DND-41 (cell line): ENCODE results near the gene SKIDA1.

ENCODE experiments used
- ATAC-seq: fragments of 200-7000 bp; cut with Tn5 transposase; 3 replicates; pipeline ENCODE4 v1.9.1; 2021; ENCODE audit warnings: low read depth; ENCODE audit not compliant: insufficient read depth
- DNase-seq: peaks from one replicate; pipeline ENCODE4 v3.0.0-alpha.2; 2020
- H2AFZ ChIP-seq: 2 replicates; pipeline ENCODE4 v1.6.0; 2012; ENCODE audit warnings: low read depth, low read length
- H3K27ac ChIP-seq: 2 replicates; pipeline ENCODE4 v1.5.1; 2012; ENCODE audit warnings: low read length, inconsistent platforms
- H3K27me3 ChIP-seq: fragments of 200-600 bp; sonication (generic); 2 replicates; pipeline ENCODE4 v1.6.0; 2012; ENCODE audit warnings: low read length, mild to moderate bottlenecking, inconsistent platforms; ENCODE audit not compliant: insufficient read depth, poor library complexity
- H3K36me3 ChIP-seq: 2 replicates; pipeline ENCODE4 v1.5.1; 2012; ENCODE audit warnings: low read length, inconsistent platforms; ENCODE audit not compliant: insufficient read depth
- H3K4me1 ChIP-seq: 2 replicates; pipeline ENCODE4 v1.5.1; 2012; ENCODE audit warnings: mild to moderate bottlenecking, low read length; ENCODE audit not compliant: insufficient read depth
- H3K4me2 ChIP-seq: 2 replicates; pipeline ENCODE4 v1.6.0; 2012; ENCODE audit warnings: mild to moderate bottlenecking, moderate library complexity, low read length, inconsistent platforms; ENCODE audit not compliant: insufficient read depth
- H3K4me3 ChIP-seq, 2 experiments: fragments of 200-600 bp in 1 of 2; shearing (Covaris generic) in 1 of 2; 2 replicates each; pipeline ENCODE4 v1.5.1; 2012 to 2016; ENCODE audit warnings: inconsistent platforms in 2 of 2, low read length in 2 of 2, mild to moderate bottlenecking in 2 of 2, low read depth in 1 of 2, moderate library complexity in 1 of 2
- H3K79me2 ChIP-seq: 2 replicates; pipeline ENCODE4 v1.6.0; 2012; ENCODE audit warnings: low read length, inconsistent platforms; ENCODE audit not compliant: insufficient read depth
- H3K9ac ChIP-seq: 2 replicates; pipeline ENCODE4 v1.6.0; 2012; ENCODE audit warnings: low read depth, mild to moderate bottlenecking, inconsistent platforms, low read length, moderate library complexity
- H3K9me3 ChIP-seq: 2 replicates; pipeline ENCODE4 v1.5.1; 2012; ENCODE audit warnings: low read length, moderate library complexity, mild to moderate bottlenecking, inconsistent platforms; ENCODE audit not compliant: insufficient read depth, severe bottlenecking
- H4K20me1 ChIP-seq: 2 replicates; pipeline ENCODE4 v1.6.0; 2012; ENCODE audit warnings: low read length; ENCODE audit not compliant: insufficient read depth
- CTCF ChIP-seq: IDR thresholded peaks from 2 replicates; pipeline ENCODE4 v1.5.1; 2012; ENCODE audit warnings: borderline replicate concordance, low read length, moderate library complexity, mild to moderate bottlenecking; ENCODE audit not compliant: poor library complexity, severe bottlenecking; ENCODE audit errors: extremely low read depth
- EZH2 ChIP-seq: IDR thresholded peaks from 3 replicates; pipeline ENCODE4 v1.6.1; 2012; ENCODE audit warnings: borderline replicate concordance, low read depth, mild to moderate bottlenecking, moderate library complexity, low read length, inconsistent platforms; ENCODE audit not compliant: severe bottlenecking

SKIDA1 gene

GRCh38 chr10:21493784-21494183 is 31.7 kb downstream of the SKIDA1 start:
- Histone ChIP-seq H3K4me2 (peak overlapping the region; percentile 98), H3K4me1 (peaks cover 32% of the 10 kb centered on the region), H3K9me3 (no peaks in the 10 kb centered on the region), H3K79me2 (no peaks in the 10 kb centered on the region), H3K9ac (no peak overlapping the region), H4K20me1 (0 out of 2 replicates have a peak, but pooled peaks cover 5% of the 10 kb centered on the region), H3K27me3 (peaks cover 55% of the 10 kb centered on the region), H3K27ac (no peak overlapping the region), H3K36me3 (no peaks in the 10 kb centered on the region), H3K4me3 (peak overlapping the region in 1 of 2 experiments; percentile 77; a peak in 1 of 4 replicates), H2AFZ (no peak overlapping the region)
- DNase-seq: no peak
- TF ChIP-seq CTCF (no peak), EZH2 (no peak)
- no peak for ATAC-seq

- Histone ChIP-seq H3K27ac (no peak overlapping the region), H3K9me3 (no peaks in the 10 kb centered on the region), H3K9ac (no peak overlapping the region), H4K20me1 (0 out of 2 replicates have a peak, but pooled peaks cover 5% of the 10 kb centered on the region), H3K27me3 (peaks cover 44% of the 10 kb centered on the region), H3K4me3 (no peak overlapping the region), H3K79me2 (no peaks in the 10 kb centered on the region), H3K36me3 (no peaks in the 10 kb centered on the region), H2AFZ (no peak overlapping the region), H3K4me1 (peaks cover 31% of the 10 kb centered on the region), H3K4me2 (no peak overlapping the region)
- TF ChIP-seq EZH2 (no peak), CTCF (no peak)
- no peak for ATAC-seq
- DNase-seq: no peak
These were observed 33.1 kb downstream of the SKIDA1 start for GRCh38 chr10:21492421-21492820.

- ATAC-seq (no peak), DNase-seq (no peak)
- H3K79me2 ChIP-seq: no peaks in the 10 kb centered on the region
- H3K9ac ChIP-seq: no peak overlapping the region
- H3K27me3 ChIP-seq: peaks cover 32% of the 10 kb centered on the region
- no peak overlapping the region for H2AFZ ChIP-seq
- H3K9me3 ChIP-seq: no peaks in the 10 kb centered on the region
- 0 out of 2 replicates have a peak, but pooled peaks cover 5% of the 10 kb centered on the region for H4K20me1 ChIP-seq
- H3K4me2 ChIP-seq: no peak overlapping the region
- no peak for TF ChIP-seq EZH2
- H3K27ac ChIP-seq: no peak overlapping the region
- H3K4me3 ChIP-seq: no peak overlapping the region
- H3K36me3 ChIP-seq: no peaks in the 10 kb centered on the region
- peaks cover 18% of the 10 kb centered on the region for H3K4me1 ChIP-seq
These were observed 34.8 kb downstream of the SKIDA1 start for GRCh38 chr10:21490711-21491105.

GRCh38 chr10:21490028-21490710 is 35.3 kb downstream of the SKIDA1 start:
- Histone ChIP-seq H3K4me1 (peaks cover 13% of the 10 kb centered on the region), H3K9ac (no peak overlapping the region), H3K27ac (no peak overlapping the region), H3K36me3 (no peaks in the 10 kb centered on the region), H3K27me3 (peaks cover 27% of the 10 kb centered on the region), H3K9me3 (no peaks in the 10 kb centered on the region), H4K20me1 (0 out of 2 replicates have a peak, but pooled peaks cover 5% of the 10 kb centered on the region), H3K79me2 (no peaks in the 10 kb centered on the region), H2AFZ (no peak overlapping the region), H3K4me2 (no peak overlapping the region), H3K4me3 (no peak overlapping the region)
- TF ChIP-seq CTCF (no peak), EZH2 (no peak)
- no peak for ATAC-seq
- no peak for DNase-seq
